HL-60 (cell line): ENCODE results near the gene PCYOX1L.

Experiments
- DNase-seq, 2 experiments: peaks; one replicate each; pipeline ENCODE4 v3.0.0-alpha.2; 2010 to 2020; ENCODE audit warnings: low read depth in 1 of 2, low spot score in 1 of 2
- H3K27ac ChIP-seq: fragments of 250-450 bp; sonication (Bioruptor Pico); replicated peaks from 2 replicates; pipeline ENCODE4 v1.5.1; 2020; ENCODE audit warnings: mild to moderate bottlenecking, moderate library complexity
- H3K27me3 ChIP-seq: fragments of 250-450 bp; sonication (Bioruptor Pico); 2 replicates; pipeline ENCODE4 v1.5.1; 2021; ENCODE audit warnings: mild to moderate bottlenecking, moderate library complexity; ENCODE audit not compliant: insufficient read depth, poor library complexity, severe bottlenecking
- H3K4me3 ChIP-seq: replicated peaks from 2 replicates; pipeline ENCODE4 v1.5.1; 2011; ENCODE audit warnings: mild to moderate bottlenecking, control low read depth, low read length; ENCODE audit not compliant: insufficient read depth
- CTCF ChIP-seq: IDR thresholded peaks from one replicate; pipeline ENCODE4 v1.5.1; 2011; ENCODE audit warnings: low read length, control low read depth, inconsistent platforms; ENCODE audit not compliant: insufficient read depth
- GABPA ChIP-seq: IDR thresholded peaks from 2 replicates; pipeline ENCODE4 v1.6.1; 2012; ENCODE audit warnings: low read depth
- POLR2AphosphoS5 ChIP-seq: IDR thresholded peaks from 2 replicates; pipeline ENCODE4 v1.6.1; 2012; ENCODE audit warnings: low read depth
- REST ChIP-seq: IDR thresholded peaks from 2 replicates; pipeline ENCODE4 v1.6.1; 2012; ENCODE audit warnings: low read depth; ENCODE audit not compliant: insufficient replicate concordance
- SPI1 ChIP-seq: IDR thresholded peaks from 2 replicates; pipeline ENCODE4 v1.6.1; 2012; ENCODE audit warnings: low read depth, mild to moderate bottlenecking, borderline replicate concordance

Gene PCYOX1L

GRCh38 chr5:149324641-149325040 lies 33.2 kb upstream of the PCYOX1L start:
- no peaks in the 10 kb centered on the region for H3K27me3 ChIP-seq
- no peak overlapping the region for H3K4me3 ChIP-seq
- no peak for TF ChIP-seq SPI1
- TF ChIP-seq POLR2AphosphoS5 = no peak
- TF ChIP-seq REST = no peak
- no peak for TF ChIP-seq GABPA
- no peak for TF ChIP-seq CTCF
- H3K27ac ChIP-seq = no peak overlapping the region
- DNase-seq = no peak

- Histone ChIP-seq H3K4me3 (no peak overlapping the region), H3K27me3 (no peaks in the 10 kb centered on the region), H3K27ac (no peak overlapping the region)
- TF ChIP-seq POLR2AphosphoS5 (no peak), SPI1 (no peak), GABPA (no peak), CTCF (no peak), REST (no peak)
- DNase-seq = no peak
Measured at GRCh38 chr5:149325166-149325735, 32.6 kb upstream of the PCYOX1L start.

- no peak for DNase-seq
- H3K4me3 ChIP-seq = no peak overlapping the region
- no peak overlapping the region for H3K27ac ChIP-seq
- H3K27me3 ChIP-seq = no peaks in the 10 kb centered on the region
- TF ChIP-seq REST = no peak
- no peak for TF ChIP-seq CTCF
- TF ChIP-seq SPI1 = no peak
- no peak for TF ChIP-seq GABPA
- no peak for TF ChIP-seq POLR2AphosphoS5
Measured at GRCh38 chr5:149325894-149326293, 32.0 kb upstream of the PCYOX1L start.
